Activated CD4-positive, alpha-beta T cell treated with anti-CD3 and anti-CD28 coated beads for 36 hours (primary cell): Measurements from ENCODE around the gene ESYT1. TPM values are rescaled to one million over a fixed set of nuclear protein-coding genes. Genes with fewer than 3 reads are reported as not detected.

Experiments
- ATAC-seq: fragments of 200-7000 bp; cut with Tn5 transposase; one replicate; pipeline ENCODE4 v1.10.0; 2021; ENCODE audit warnings: mild to moderate bottlenecking, moderate library complexity
- CTCF ChIA-PET: fragments of 350-600 bp; sonication (Branson Sonifier 250); formaldehyde crosslinking; loops from one replicate; lab custom pipeline; 2021; ENCODE audit warnings: antibody characterized with exemption; lab: Charles Lee
- POLR2A ChIA-PET: fragments of 350-600 bp; sonication (Branson Sonifier 250); formaldehyde crosslinking; loops from one replicate; lab custom pipeline; 2021; ENCODE audit warnings: antibody characterized with exemption, inconsistent platforms; lab: Charles Lee
- DNase-seq: peaks from one replicate; pipeline ENCODE4 v3.0.0-alpha.2; 2020
- H3K27ac Mint-ChIP-seq: one replicate; pipeline ENCODE4 v1.8.0; 2021; ENCODE audit warnings: mixed read lengths
- H3K27me3 Mint-ChIP-seq: one replicate; pipeline ENCODE4 v1.8.0; 2021; ENCODE audit warnings: mixed read lengths
- H3K36me3 Mint-ChIP-seq: one replicate; pipeline ENCODE4 v1.8.0; 2021; ENCODE audit warnings: low read depth, mixed read lengths
- H3K4me1 Mint-ChIP-seq: one replicate; pipeline ENCODE4 v1.8.0; 2021; ENCODE audit warnings: mixed read lengths
- H3K4me3 Mint-ChIP-seq: one replicate; pipeline ENCODE4 v1.8.0; 2021; ENCODE audit warnings: mild to moderate bottlenecking, moderate library complexity, mixed read lengths
- H3K9me3 Mint-ChIP-seq: one replicate; pipeline ENCODE4 v1.8.0; 2021; ENCODE audit warnings: low read depth, mixed read lengths
- intact Hi-C, 2 experiments: fragments of 100-400 bp; cut with DNase I in 1 of 2; cut with micrococcal nuclease in 1 of 2; formaldehyde crosslinking; loops; one replicate each; pipeline versions ENCODE4 v1.14.2 to v1.15.1; 2022 to 2024; cut with DNase I, micrococcal nuclease
- total RNA-seq, 2 experiments: library from RNA; stranded (reverse); gene quantifications; one replicate each; pipeline ENCODE4 v1.2.3, GENCODE V29; 2021

The ESYT1 gene
- total RNA-seq, 2 experiments from 2014 or later = 132 to 160 TPM

GRCh38 chr12:56143217-56143616, 15.2 kb downstream of the ESYT1 start:
- peaks cover 31% of the 10 kb centered on the region for H3K4me1 Mint-ChIP-seq
- no peak overlapping the region for H3K4me3 Mint-ChIP-seq
- no peaks in the 10 kb centered on the region for H3K27me3 Mint-ChIP-seq
- H3K9me3 Mint-ChIP-seq = no peaks in the 10 kb centered on the region
- no peak for DNase-seq
- peak; percentile 74 for ATAC-seq
- CTCF ChIA-PET = interaction anchor here (0.7 to 2.0 kb wide), 5 partner anchors 15 to 493 kb away, joined by 3 to 4 read pairs (median 3); partner anchors contain the start of gene ESYT1
- peak overlapping the region; percentile 83 for H3K27ac Mint-ChIP-seq
- H3K36me3 Mint-ChIP-seq = peaks cover 61% of the 10 kb centered on the region
- intact Hi-C loops = no loop called here
- POLR2A ChIA-PET = interaction anchor here (0.6 to 0.9 kb wide), 4 partner anchors 15 to 327 kb away, joined by 3 to 4 read pairs (median 3); partner anchors contain the start of gene ESYT1

DNA sequence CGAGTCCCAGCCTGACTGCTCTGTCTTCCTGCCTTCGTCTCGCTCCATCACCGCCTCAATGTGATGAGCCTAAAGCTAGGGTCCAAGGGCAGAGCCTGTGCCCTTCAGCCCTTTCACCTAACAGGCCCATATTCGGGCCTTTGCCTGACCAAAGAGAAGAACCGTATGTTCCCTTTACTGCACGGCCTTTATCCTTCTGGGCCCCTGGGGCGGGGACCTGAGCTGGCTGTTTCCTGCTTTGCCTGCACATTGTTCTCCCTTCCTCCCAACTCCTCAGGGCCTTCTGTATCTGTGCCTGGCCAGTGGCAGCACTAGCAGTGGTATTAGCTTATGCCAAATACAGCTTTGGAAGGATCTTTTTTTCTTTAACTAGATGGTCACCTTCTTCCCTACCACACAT, 15.8 kb downstream of the ESYT1 start:
- peaks cover 54% of the 10 kb centered on the region for H3K36me3 Mint-ChIP-seq
- H3K27me3 Mint-ChIP-seq = no peaks in the 10 kb centered on the region
- intact Hi-C loops = no loop called here
- H3K4me1 Mint-ChIP-seq = peaks cover 25% of the 10 kb centered on the region
- ChIA-PET POLR2A (interaction anchor here (0.6 kb wide), 1 partner anchor 29 kb away, joined by 3 read pairs; no protein-coding TSS in a partner anchor), CTCF (interaction anchor here (0.6 to 1.2 kb wide), 6 partner anchors 16 to 492 kb away, joined by 3 read pairs; partner anchors contain the start of gene ESYT1)
- no peak overlapping the region for H3K4me3 Mint-ChIP-seq
- peak overlapping the region; percentile 32 for H3K27ac Mint-ChIP-seq
- ATAC-seq (no peak), DNase-seq (no peak)
- H3K9me3 Mint-ChIP-seq = no peaks in the 10 kb centered on the region

- ATAC-seq = no peak
- CTCF ChIA-PET = no interaction called here
- intact Hi-C loops = no loop called here
- POLR2A ChIA-PET = no interaction called here
- Mint-ChIP-seq H3K4me1 (peaks cover 26% of the 10 kb centered on the region), H3K4me3 (no peak overlapping the region), H3K9me3 (no peaks in the 10 kb centered on the region), H3K27me3 (no peaks in the 10 kb centered on the region), H3K36me3 (peaks cover 43% of the 10 kb centered on the region), H3K27ac (peak overlapping the region; percentile 31)
- DNase-seq = no peak
Measured at GRCh38 chr12:56145217-56145616, 17.1 kb downstream of the ESYT1 start.

GRCh38 chr12:56146492-56147460, 18.7 kb downstream of the ESYT1 start:
- intact Hi-C loops = no loop called here
- Mint-ChIP-seq H3K9me3 (no peaks in the 10 kb centered on the region), H3K27ac (peak overlapping the region; percentile 9), H3K27me3 (no peaks in the 10 kb centered on the region), H3K36me3 (peaks cover 32% of the 10 kb centered on the region), H3K4me3 (no peak overlapping the region), H3K4me1 (peaks cover 31% of the 10 kb centered on the region)
- DNase-seq = no peak
- no peak for ATAC-seq
- POLR2A ChIA-PET = no interaction called here
- CTCF ChIA-PET = interaction anchor here (0.7 to 1.1 kb wide), 2 partner anchors 30 to 112 kb away, joined by 3 read pairs; partner anchors contain the start of gene RPL41

DNA sequence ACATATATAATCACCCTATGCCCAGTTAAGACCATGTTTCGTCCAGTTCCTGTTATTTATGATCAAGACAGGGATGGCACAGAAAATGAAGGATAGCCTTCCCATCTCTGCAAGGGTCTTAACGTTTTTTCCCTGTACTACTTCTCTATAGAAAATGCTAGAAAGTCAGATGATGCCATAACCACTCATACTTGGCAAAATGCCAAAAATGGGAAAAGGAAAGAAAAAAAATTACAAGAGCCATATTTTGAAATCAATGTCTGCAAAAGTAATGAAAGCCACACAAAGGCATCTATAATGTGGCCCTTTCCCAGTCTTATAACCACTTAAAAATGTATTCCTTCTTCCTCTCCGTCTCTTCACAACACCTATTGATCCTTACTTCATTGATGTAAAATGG, 22.5 kb downstream of the ESYT1 start:
- H3K27ac Mint-ChIP-seq = peak overlapping the region; percentile 99
- H3K27me3 Mint-ChIP-seq = no peaks in the 10 kb centered on the region
- intact Hi-C loops = loop anchor here (5.0 to 10.0 kb wide), 2 partner anchors 37 to 934 kb away; partner anchors contain the start of genes NAB2 (in 1 of the 2) and SMARCC2 (in 1 of the 2)
- H3K9me3 Mint-ChIP-seq = no peaks in the 10 kb centered on the region
- ChIA-PET POLR2A (interaction anchor here (0.5 to 1.9 kb wide), 5 partner anchors 13 to 533 kb away, joined by 3 to 13 read pairs (median 5); partner anchors contain the start of gene ESYT1), CTCF (interaction anchor here (1.0 to 2.0 kb wide), 5 partner anchors 11 to 31 kb away, joined by 3 to 18 read pairs (median 6); partner anchors contain the start of gene ESYT1)
- H3K4me1 Mint-ChIP-seq = peaks cover 23% of the 10 kb centered on the region
- H3K4me3 Mint-ChIP-seq = peak overlapping the region; percentile 88
- no peak for DNase-seq
- peaks cover 4% of the 10 kb centered on the region for H3K36me3 Mint-ChIP-seq
- ATAC-seq = no peak

GRCh38 chr12:56151672-56152131, 23.6 kb downstream of the ESYT1 start:
- DNase-seq (peak; percentile 86), ATAC-seq (peak; percentile 69)
- no peaks in the 10 kb centered on the region for H3K27me3 Mint-ChIP-seq
- H3K4me3 Mint-ChIP-seq = peak overlapping the region; percentile 88
- peak overlapping the region; percentile 99 for H3K27ac Mint-ChIP-seq
- ChIA-PET POLR2A (interaction anchor here (0.5 to 1.9 kb wide), 6 partner anchors 9 to 39 kb away, joined by 3 to 13 read pairs (median 5); partner anchors contain the start of genes ESYT1, RPL41 and ZC3H10), CTCF (interaction anchor here (0.5 to 2.0 kb wide), 15 partner anchors 9 to 405 kb away, joined by 3 to 18 read pairs (median 5); partner anchors contain the start of genes ESYT1, SMARCC2 and ZC3H10)
- peaks cover 7% of the 10 kb centered on the region for H3K36me3 Mint-ChIP-seq
- H3K9me3 Mint-ChIP-seq = no peaks in the 10 kb centered on the region
- H3K4me1 Mint-ChIP-seq = peaks cover 23% of the 10 kb centered on the region
- intact Hi-C loops = loop anchor here (1.0 to 10.0 kb wide), 15 partner anchors 23 to 933 kb away; partner anchors contain the start of genes ESYT1 (in 2 of the 2), PA2G4 (in 2 of the 2), SMARCC2 (in 2 of the 2) and ANKRD52 (in 1 of the 2)

DNA sequence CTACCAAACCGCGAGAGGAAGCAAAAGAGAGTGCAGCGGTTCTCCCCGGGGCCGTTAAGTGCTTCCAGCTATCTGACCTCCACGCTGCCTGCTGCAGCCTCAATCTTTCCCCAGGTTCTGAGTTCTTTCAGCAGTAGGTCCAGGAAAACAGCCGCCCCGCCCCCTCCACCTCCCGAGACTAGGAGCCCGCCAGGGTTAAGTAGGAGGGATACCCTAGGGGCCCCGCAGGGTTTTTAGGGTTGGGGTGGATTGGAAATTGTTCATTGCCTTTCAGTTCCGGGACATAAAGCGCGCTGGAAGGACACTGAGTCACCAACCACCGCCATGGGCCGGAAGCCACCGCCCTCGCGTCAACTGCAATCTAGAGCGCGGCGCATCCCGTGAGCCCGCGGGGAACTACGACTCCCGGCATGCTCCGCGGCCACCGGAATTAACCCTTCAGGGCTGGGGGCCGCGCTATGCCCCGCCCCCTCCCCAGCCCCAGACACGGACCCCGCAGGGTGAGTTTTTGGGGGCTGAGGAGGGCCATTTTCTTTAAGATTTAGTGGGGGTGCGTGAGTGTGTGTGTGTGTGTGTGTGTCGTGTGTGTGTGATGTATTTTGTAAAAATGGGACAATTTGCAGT, 24.2 kb downstream of the ESYT1 start, which contains the start of gene MYL6B:
MYL6B (plus strand) TSS at position 456 of the 624 bp plus-strand sequence. CDS start 1,332 bp downstream, outside the sequence.
- POLR2A ChIA-PET = interaction anchor here (0.5 to 1.9 kb wide), 6 partner anchors 9 to 38 kb away, joined by 3 to 13 read pairs (median 5); partner anchors contain the start of genes ESYT1, RPL41 and ZC3H10
- H3K27me3 Mint-ChIP-seq = no peaks in the 10 kb centered on the region
- H3K4me1 Mint-ChIP-seq = peaks cover 26% of the 10 kb centered on the region
- peak within 1 kb of the TSS; percentile 99 for H3K27ac Mint-ChIP-seq
- H3K9me3 Mint-ChIP-seq = no peaks in the 10 kb centered on the region
- CTCF ChIA-PET = interaction anchor here (0.6 to 2.0 kb wide), 13 partner anchors 13 to 404 kb away, joined by 3 to 18 read pairs (median 5); partner anchors contain the start of genes ESYT1, SMARCC2 and ZC3H10
- DNase-seq = peak; percentile 98
- intact Hi-C loops = loop anchor here (1.0 to 10.0 kb wide), 15 partner anchors 24 to 933 kb away; partner anchors contain the start of genes ESYT1 (in 2 of the 2), PA2G4 (in 2 of the 2), SMARCC2 (in 2 of the 2) and ANKRD52 (in 1 of the 2)
- H3K4me3 Mint-ChIP-seq = peak within 1 kb of the TSS; percentile 88
- peak; percentile 92 for ATAC-seq
- H3K36me3 Mint-ChIP-seq = peaks cover 8% of the 10 kb centered on the region

- POLR2A ChIA-PET = no interaction called here
- H3K36me3 Mint-ChIP-seq = peaks cover 12% of the 10 kb centered on the region
- CTCF ChIA-PET = no interaction called here
- ATAC-seq (no peak), DNase-seq (no peak)
- peak overlapping the region; percentile 88 for H3K4me3 Mint-ChIP-seq
- no peaks in the 10 kb centered on the region for H3K27me3 Mint-ChIP-seq
- H3K4me1 Mint-ChIP-seq = peaks cover 29% of the 10 kb centered on the region
- intact Hi-C loops = loop anchor here (1.0 to 10.0 kb wide), 15 partner anchors 25 to 932 kb away; partner anchors contain the start of genes ESYT1 (in 2 of the 2), PA2G4 (in 2 of the 2), SMARCC2 (in 2 of the 2) and ANKRD52 (in 1 of the 2)
- H3K27ac Mint-ChIP-seq = peak overlapping the region; percentile 99
- no peaks in the 10 kb centered on the region for H3K9me3 Mint-ChIP-seq
Measured at GRCh38 chr12:56152756-56153677, 24.9 kb downstream of the ESYT1 start.

GRCh38 chr12:56153678-56154065, 25.6 kb downstream of the ESYT1 start:
- no peak for ATAC-seq
- Mint-ChIP-seq H3K27me3 (no peaks in the 10 kb centered on the region), H3K36me3 (peaks cover 18% of the 10 kb centered on the region), H3K4me1 (peaks cover 29% of the 10 kb centered on the region), H3K9me3 (no peaks in the 10 kb centered on the region), H3K27ac (peak overlapping the region; percentile 99), H3K4me3 (peak overlapping the region; percentile 88)
- POLR2A ChIA-PET = no interaction called here
- CTCF ChIA-PET = interaction anchor here (0.6 to 2.0 kb wide), 2 partner anchors 34 to 45 kb away, joined by 3 to 8 read pairs; no protein-coding TSS in a partner anchor
- no peak for DNase-seq
- intact Hi-C loops = loop anchor here (2.0 to 10.0 kb wide), 4 partner anchors 34 to 931 kb away; partner anchors contain the start of genes NAB2 (in 1 of the 2), PYM1 (in 1 of the 2), SMARCC2 (in 1 of the 2) and STAT2 (in 1 of the 2)
